Liver (tissue), 9 donors: ENCODE results near the gene KIFC1. TPM values are rescaled to one million over a fixed set of nuclear protein-coding genes. Genes with fewer than 3 reads are reported as not detected.
"Not testable (repeated sequence)": the region's sequence is repeated elsewhere in the genome, so short reads cannot be mapped to it uniquely, and the experiment has no call there.

ENCODE experiments used
- DNase-seq: peaks from one replicate; pipeline ENCODE4 v3.0.0-alpha.2; 2017; ENCODE audit warnings: low spot score
- H3K27ac ChIP-seq, 2 donors: one replicate each; pipeline ENCODE4 v1.7.0; 2013; ENCODE audit warnings: inconsistent platforms in 2 of 2, low read length in 2 of 2, control low read depth in 1 of 2, low read depth in 1 of 2, mild to moderate bottlenecking in 1 of 2
- H3K27me3 ChIP-seq, 4 donors: one replicate each; pipeline versions ENCODE4 v1.6.1 to v1.7.0; 2013; ENCODE audit warnings: low read length in 3 of 4, inconsistent platforms in 1 of 4, mild to moderate bottlenecking in 1 of 4, moderate library complexity in 1 of 4; ENCODE audit not compliant: control insufficient read depth in 4 of 4, insufficient read depth in 4 of 4
- H3K36me3 ChIP-seq, 4 donors: one replicate each; pipeline versions ENCODE4 v1.6.1 to v1.7.0; 2013; ENCODE audit warnings: low read length in 3 of 4, mild to moderate bottlenecking in 3 of 4, low read depth in 1 of 4, moderate library complexity in 1 of 4; ENCODE audit not compliant: control insufficient read depth in 4 of 4, insufficient read depth in 3 of 4
- H3K4me1 ChIP-seq, 4 donors: one replicate each; pipeline versions ENCODE4 v1.6.1 to v1.7.0; 2013; ENCODE audit warnings: low read length in 3 of 4, mild to moderate bottlenecking in 3 of 4, moderate library complexity in 1 of 4; ENCODE audit not compliant: control insufficient read depth in 4 of 4, insufficient read depth in 4 of 4
- H3K4me3 ChIP-seq, 3 donors: one replicate each; pipeline versions ENCODE4 v1.6.1 to v1.7.0; 2013; ENCODE audit warnings: low read length in 3 of 3, control low read depth in 1 of 3, low read depth in 1 of 3, mild to moderate bottlenecking in 1 of 3
- H3K9ac ChIP-seq, 2 donors: one replicate each; pipeline ENCODE4 v1.7.0; 2013; ENCODE audit warnings: low read length in 2 of 2, mild to moderate bottlenecking in 2 of 2, moderate library complexity in 2 of 2, control low read depth in 1 of 2, low read depth in 1 of 2
- H3K9me3 ChIP-seq, 4 donors: one replicate each; pipeline versions ENCODE4 v1.6.1 to v1.7.0; 2013; ENCODE audit warnings: low read length in 3 of 4; ENCODE audit not compliant: control insufficient read depth in 4 of 4
- GABPA ChIP-seq, 2 donors: IDR thresholded peaks in 1 of 2; conservative IDR thresholded peaks in 1 of 2; 2 replicates each; pipeline ENCODE4 v1.6.1; 2016; ENCODE audit warnings: antibody characterized with exemption in 2 of 2, mild to moderate bottlenecking in 1 of 2, moderate library complexity in 1 of 2
- HNF4G ChIP-seq: IDR thresholded peaks from 2 replicates; pipeline ENCODE4 v1.6.1; 2016; ENCODE audit warnings: antibody characterized with exemption
- JUND ChIP-seq, 2 donors: IDR thresholded peaks; 2 replicates each; pipeline ENCODE4 v1.6.1; 2016; ENCODE audit warnings: antibody characterized with exemption in 2 of 2
- RXRA ChIP-seq, 2 donors: IDR thresholded peaks; 2 replicates each; pipeline ENCODE4 v1.6.1; 2017 to 2018; ENCODE audit warnings: antibody characterized with exemption in 2 of 2, mild to moderate bottlenecking in 1 of 2
- SP1 ChIP-seq: IDR thresholded peaks from 2 replicates; pipeline ENCODE4 v1.6.1; 2018; ENCODE audit warnings: antibody characterized with exemption, mild to moderate bottlenecking
- TAF1 ChIP-seq: conservative IDR thresholded peaks from 2 replicates; pipeline ENCODE4 v1.6.1; 2016; ENCODE audit warnings: antibody characterized with exemption, mild to moderate bottlenecking
- whole genome bisulfite sequencing: extraction: QIAGEN DNeasy Blood & Tissue Kit; methylation state at CpG from one replicate; pipeline ENCODE4 v1.1.7; 2013; 5-methylcytosine and 5-hydroxymethylcytosine counted together
- polyA plus RNA-seq, 2 donors: library from polyadenylated mRNA; stranded (reverse) in 1 of 2; unstranded in 1 of 2; fragments of 200-250 nt in 1 of 2; fragments of >200 nt in 1 of 2; fragmentation: Nextera tagmentation in 1 of 2; extraction: Ambion mirVana in 1 of 2; gene quantifications; one replicate each; pipeline versions ENCODE4 v1.2.1 to v1.2.3, GENCODE V29; 2013 to 2015
- total RNA-seq, 2 donors: library from RNA; depleted of rRNA; stranded (reverse); fragments of >200 nt; gene quantifications; one replicate each; pipeline ENCODE4 v1.2.3, GENCODE V29; 2014
- TF ChIP-seq, protein P1 (sequence below): fragments of 150-350 bp; IDR thresholded peaks from 2 replicates; pipeline ENCODE4 v1.5.1; 2017; ENCODE audit warnings: improper control_type of control experiment, low read depth, low read length; ENCODE audit not compliant: missing input control
- TF ChIP-seq, protein P2 (sequence below): IDR thresholded peaks from 2 replicates; pipeline ENCODE4 v1.6.1; 2016; ENCODE audit warnings: antibody characterized with exemption, mild to moderate bottlenecking
- TF ChIP-seq, protein P3 (sequence below): IDR thresholded peaks from 2 replicates; pipeline ENCODE4 v1.6.1; 2016; ENCODE audit warnings: antibody characterized with exemption
- donor health status: healthy.
- donor health status: healthy.
- donor health status: healthy.
- donor health status: healthy.
- donor health status: healthy.

The KIFC1 gene
- total and polyA plus RNA-seq, 4 donors: 0.08 to 30.0 (median 1.3) TPM

DNA sequence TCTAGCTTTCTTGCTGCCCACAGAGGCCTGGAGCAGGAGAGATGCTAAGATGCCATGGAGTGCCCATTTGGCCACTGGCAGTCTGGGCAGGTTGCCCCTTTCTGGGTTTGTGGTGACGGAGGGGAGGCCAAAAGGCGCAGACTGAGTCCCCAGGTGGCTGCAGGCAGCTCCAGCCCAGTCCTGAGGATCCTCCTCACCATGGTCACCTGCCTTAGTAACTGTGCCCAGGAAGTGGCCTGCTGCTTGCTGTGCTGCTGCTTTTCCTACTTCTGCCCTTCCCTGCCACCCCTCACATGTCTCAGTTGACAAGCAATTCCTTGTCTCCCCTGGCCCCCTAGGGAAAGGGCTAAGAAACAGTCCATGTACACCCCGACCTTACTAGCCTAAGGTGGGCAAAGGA, 35.3 kb upstream of the KIFC1 start:
- H3K9me3 ChIP-seq: no peaks in the 10 kb centered on the region
- no peak for DNase-seq
- no peak for TF ChIP-seq JUND (IDR thresholded peaks at IDR 0.05)
- 83% methylated on average over 3 of the region's 3 CpGs for WGBS
- H3K36me3 ChIP-seq: no peaks in the 10 kb centered on the region
- H3K9ac ChIP-seq: no peak overlapping the region
- no peak overlapping the region for H3K27ac ChIP-seq
- H3K27me3 ChIP-seq: no peaks in the 10 kb centered on the region
- no peaks in the 10 kb centered on the region for H3K4me1 ChIP-seq
- no peak overlapping the region for H3K4me3 ChIP-seq

DNA sequence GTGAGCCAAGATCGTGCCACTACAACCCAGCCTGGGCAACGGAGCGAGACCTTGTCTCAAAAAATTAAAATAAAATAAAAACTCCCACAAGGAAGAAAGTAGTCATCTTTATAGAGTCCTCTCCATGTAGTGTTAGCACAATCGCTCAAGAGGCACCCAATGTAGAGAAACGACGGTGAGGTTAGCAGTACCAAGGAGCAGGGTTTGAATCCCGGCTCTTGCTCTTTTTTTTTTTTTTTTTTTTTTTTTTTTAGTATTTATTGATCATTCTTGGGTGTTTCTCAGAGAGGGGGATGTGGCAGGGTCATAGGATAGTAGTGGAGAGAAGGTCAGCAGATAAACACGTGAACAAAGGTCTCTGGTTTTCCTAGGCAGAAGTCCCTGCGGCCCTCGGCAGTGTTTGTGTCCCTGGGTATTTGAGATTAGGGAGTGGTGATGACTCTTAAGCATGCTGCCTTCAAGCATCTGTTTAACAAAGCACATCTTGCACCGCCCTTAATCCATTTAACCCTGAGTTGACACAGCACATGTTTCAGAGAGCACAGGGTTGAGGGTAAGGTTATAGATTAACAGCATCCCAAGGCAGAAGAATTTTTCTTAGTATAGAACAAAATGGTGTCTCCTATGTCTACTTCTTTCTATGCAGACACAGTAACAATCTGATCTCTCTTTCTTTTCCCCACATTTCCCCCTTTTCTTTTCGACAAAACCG, 34.3 kb upstream of the KIFC1 start:
- not testable (repeated sequence) for H3K27me3 ChIP-seq, DNase-seq, H3K4me1 ChIP-seq, H3K9ac ChIP-seq, H3K27ac ChIP-seq, H3K9me3 ChIP-seq, H3K36me3 ChIP-seq, H3K4me3 ChIP-seq
- 64% methylated on average over 13 of the region's 13 CpGs for WGBS

DNA sequence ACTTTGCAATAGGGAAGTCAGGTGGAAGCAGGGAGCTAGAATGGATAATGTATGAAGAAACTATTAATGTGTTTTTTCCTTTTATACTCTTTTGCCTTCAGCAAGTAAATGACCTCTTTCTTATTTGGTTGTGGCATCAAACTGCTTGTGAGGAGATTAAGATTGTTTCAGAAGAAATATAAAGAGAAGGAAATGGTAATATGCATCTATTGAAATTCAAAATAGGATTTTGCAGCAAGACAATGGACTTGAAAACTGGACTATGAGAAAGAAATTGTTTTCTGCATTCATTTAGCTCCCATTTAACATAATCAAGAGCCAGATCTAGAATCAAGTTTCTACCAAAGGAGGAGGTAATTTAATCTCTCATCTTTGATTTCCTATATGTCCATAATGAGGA, 32.3 kb upstream of the KIFC1 start:
- no peak for TF ChIP-seq TAF1
- TF ChIP-seq, protein P1, sequence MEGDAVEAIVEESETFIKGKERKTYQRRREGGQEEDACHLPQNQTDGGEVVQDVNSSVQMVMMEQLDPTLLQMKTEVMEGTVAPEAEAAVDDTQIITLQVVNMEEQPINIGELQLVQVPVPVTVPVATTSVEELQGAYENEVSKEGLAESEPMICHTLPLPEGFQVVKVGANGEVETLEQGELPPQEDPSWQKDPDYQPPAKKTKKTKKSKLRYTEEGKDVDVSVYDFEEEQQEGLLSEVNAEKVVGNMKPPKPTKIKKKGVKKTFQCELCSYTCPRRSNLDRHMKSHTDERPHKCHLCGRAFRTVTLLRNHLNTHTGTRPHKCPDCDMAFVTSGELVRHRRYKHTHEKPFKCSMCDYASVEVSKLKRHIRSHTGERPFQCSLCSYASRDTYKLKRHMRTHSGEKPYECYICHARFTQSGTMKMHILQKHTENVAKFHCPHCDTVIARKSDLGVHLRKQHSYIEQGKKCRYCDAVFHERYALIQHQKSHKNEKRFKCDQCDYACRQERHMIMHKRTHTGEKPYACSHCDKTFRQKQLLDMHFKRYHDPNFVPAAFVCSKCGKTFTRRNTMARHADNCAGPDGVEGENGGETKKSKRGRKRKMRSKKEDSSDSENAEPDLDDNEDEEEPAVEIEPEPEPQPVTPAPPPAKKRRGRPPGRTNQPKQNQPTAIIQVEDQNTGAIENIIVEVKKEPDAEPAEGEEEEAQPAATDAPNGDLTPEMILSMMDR: no peak
- TF ChIP-seq SP1: no peak
- TF ChIP-seq, protein P2, sequence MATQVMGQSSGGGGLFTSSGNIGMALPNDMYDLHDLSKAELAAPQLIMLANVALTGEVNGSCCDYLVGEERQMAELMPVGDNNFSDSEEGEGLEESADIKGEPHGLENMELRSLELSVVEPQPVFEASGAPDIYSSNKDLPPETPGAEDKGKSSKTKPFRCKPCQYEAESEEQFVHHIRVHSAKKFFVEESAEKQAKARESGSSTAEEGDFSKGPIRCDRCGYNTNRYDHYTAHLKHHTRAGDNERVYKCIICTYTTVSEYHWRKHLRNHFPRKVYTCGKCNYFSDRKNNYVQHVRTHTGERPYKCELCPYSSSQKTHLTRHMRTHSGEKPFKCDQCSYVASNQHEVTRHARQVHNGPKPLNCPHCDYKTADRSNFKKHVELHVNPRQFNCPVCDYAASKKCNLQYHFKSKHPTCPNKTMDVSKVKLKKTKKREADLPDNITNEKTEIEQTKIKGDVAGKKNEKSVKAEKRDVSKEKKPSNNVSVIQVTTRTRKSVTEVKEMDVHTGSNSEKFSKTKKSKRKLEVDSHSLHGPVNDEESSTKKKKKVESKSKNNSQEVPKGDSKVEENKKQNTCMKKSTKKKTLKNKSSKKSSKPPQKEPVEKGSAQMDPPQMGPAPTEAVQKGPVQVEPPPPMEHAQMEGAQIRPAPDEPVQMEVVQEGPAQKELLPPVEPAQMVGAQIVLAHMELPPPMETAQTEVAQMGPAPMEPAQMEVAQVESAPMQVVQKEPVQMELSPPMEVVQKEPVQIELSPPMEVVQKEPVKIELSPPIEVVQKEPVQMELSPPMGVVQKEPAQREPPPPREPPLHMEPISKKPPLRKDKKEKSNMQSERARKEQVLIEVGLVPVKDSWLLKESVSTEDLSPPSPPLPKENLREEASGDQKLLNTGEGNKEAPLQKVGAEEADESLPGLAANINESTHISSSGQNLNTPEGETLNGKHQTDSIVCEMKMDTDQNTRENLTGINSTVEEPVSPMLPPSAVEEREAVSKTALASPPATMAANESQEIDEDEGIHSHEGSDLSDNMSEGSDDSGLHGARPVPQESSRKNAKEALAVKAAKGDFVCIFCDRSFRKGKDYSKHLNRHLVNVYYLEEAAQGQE: no peak
- no peak for TF ChIP-seq GABPA (IDR thresholded peaks at IDR 0.05 in 1 of 2, conservative IDR thresholded peaks at IDR 0.05 in 1 of 2)
- no peak for TF ChIP-seq HNF4G
- TF ChIP-seq, protein P3, sequence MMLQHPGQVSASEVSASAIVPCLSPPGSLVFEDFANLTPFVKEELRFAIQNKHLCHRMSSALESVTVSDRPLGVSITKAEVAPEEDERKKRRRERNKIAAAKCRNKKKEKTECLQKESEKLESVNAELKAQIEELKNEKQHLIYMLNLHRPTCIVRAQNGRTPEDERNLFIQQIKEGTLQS: no peak
- no peak for TF ChIP-seq JUND (IDR thresholded peaks at IDR 0.05)
- no peak for TF ChIP-seq RXRA (IDR thresholded peaks at IDR 0.05)

DNA sequence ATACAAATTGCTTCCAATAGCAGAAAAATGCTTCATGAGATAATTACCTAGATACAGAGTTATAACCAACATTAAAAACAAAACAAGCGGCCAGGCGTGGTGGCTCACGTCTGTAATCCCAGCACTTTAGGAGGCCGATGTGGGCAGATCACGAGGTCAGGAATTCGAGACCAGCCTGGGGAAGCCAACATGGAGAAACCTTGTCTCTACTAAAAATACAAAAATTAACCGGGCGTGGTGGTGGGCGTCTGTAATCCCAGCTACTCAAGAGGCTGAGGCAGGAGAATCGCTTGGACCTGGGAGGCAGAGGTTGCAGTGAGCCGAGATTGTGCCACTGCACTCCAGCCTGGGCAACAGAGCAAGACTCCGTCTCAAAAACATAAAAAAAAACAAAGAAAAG, 28.1 kb upstream of the KIFC1 start:
- DNase-seq, H3K36me3 ChIP-seq, H3K9me3 ChIP-seq, H3K27me3 ChIP-seq, H3K9ac ChIP-seq, H3K27ac ChIP-seq, H3K4me3 ChIP-seq, H3K4me1 ChIP-seq: not testable (repeated sequence)
- 90% methylated on average over 12 of the region's 12 CpGs for WGBS

More for the DNA sequence above, 32.3 kb upstream of the KIFC1 start:
- Histone ChIP-seq H3K4me1 (no peaks in the 10 kb centered on the region), H3K27ac (no peak overlapping the region), H3K27me3 (no peaks in the 10 kb centered on the region), H3K9me3 (no peaks in the 10 kb centered on the region), H3K4me3 (no peak overlapping the region), H3K36me3 (no peaks in the 10 kb centered on the region), H3K9ac (no peak overlapping the region)
- DNase-seq: no peak

DNA sequence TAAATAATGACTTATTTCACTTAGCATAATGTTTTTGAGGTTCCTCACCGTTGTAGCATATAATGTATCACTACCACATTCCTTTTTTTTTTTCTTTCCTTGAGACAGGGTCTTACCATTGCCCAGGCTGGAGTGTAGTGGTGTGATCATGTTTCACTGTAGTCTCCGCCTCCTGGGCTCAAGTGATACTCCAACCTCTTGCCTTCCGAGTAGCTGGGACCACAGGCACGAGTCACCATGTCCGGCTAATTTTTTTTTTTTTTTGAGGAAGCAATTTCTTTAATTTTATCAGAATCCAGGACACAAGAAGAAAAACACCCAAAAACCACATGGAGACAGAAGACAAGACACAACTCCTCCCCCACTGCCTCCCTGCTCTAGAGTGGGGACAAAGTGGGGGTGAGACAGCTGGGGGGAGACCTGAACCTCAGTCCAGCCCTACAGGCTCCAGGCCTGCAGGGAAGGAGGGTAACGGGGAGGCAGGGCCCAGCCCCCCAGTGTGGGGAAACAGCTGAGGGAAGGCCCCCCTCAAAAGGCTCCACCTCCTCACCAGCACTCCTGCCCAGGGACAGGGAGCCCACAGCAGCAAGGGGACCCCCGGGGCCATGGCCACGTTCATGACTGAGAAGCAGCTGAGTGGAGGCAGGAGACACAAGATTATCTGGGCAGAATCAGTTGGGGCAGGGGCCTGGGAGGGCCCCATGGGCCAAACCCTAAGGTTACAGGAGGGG, 27.0 kb upstream of the KIFC1 start:
- not testable (repeated sequence) for H3K4me1 ChIP-seq, DNase-seq, H3K27me3 ChIP-seq, H3K9ac ChIP-seq, H3K27ac ChIP-seq, H3K36me3 ChIP-seq, H3K4me3 ChIP-seq, H3K9me3 ChIP-seq
- 50% methylated on average over 7 of the region's 8 CpGs for WGBS
